ENCODE measurements around the gene ARHGDIB. TPM values are rescaled to one million over a fixed set of nuclear protein-coding genes. Genes with fewer than 3 reads are reported as not detected.

Gene ARHGDIB
- total and polyA plus RNA-seq, 2 experiments from 2014 or later = 0.89 TPM; not detected in 1

DNA sequence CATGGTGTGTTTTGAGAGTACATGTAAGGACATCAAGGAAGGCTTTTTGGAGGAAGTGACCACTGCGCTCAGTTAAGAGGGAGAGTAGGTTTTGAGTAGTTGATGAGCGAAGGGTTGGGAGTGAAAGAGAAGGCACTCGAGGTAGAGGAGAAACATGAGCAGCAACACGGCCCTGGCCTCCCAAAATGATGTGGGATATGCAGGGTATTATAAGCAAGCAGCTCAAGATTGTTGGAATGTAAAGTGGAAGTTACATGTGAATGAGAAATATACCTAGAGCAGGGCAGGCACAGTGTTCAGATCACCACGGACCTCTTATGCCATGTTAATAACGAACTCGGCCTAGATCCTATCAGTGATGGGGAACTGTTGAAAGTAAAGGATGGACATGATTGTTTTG, 2.1 kb upstream of the ARHGDIB start:
- H3K4me2 ChIP-seq = no peak overlapping the region
- no peaks in the 10 kb centered on the region for H3K9me3 Mint-ChIP-seq
- H3K4me3 Mint-ChIP-seq = no peak overlapping the region
- no peaks in the 10 kb centered on the region for H3K36me3 Mint-ChIP-seq (ENCODE audit: low read depth)
- H3K4me3 ChIP-seq = no peak overlapping the region
- H3K27me3 Mint-ChIP-seq (ENCODE audit: insufficient read depth, low read depth, poor library complexity) = no peaks in the 10 kb centered on the region
- DNase-seq (ENCODE audit: low spot score) = no peak
- no peak for ATAC-seq
- no peaks in the 10 kb centered on the region for H3K79me2 ChIP-seq (replicated peaks; ENCODE audit: insufficient read depth)
- no peaks in the 10 kb centered on the region for H3K36me3 ChIP-seq (ENCODE audit: insufficient read depth)
- H3F3A ChIP-seq (replicated peaks; ENCODE audit: low read depth) = no peaks in the 10 kb centered on the region
- no peaks in the 10 kb centered on the region for H4K20me1 ChIP-seq (replicated peaks; ENCODE audit: insufficient read depth)
- no peak overlapping the region for H3K27ac Mint-ChIP-seq
- peaks cover 10% of the 10 kb centered on the region for H3K4me1 Mint-ChIP-seq
- H3K9me2 ChIP-seq (ENCODE audit: insufficient read depth) = no peaks in the 10 kb centered on the region; the same call in 1 of the 2 replicates
- H2AFZ ChIP-seq = no peak overlapping the region
- no peak for TF ChIP-seq ZNF331 (CRISPR knock-in tag; IDR thresholded peaks at IDR 0.05; ENCODE audit: low read depth)
- TF ChIP-seq NANOG (IDR thresholded peaks at IDR 0.05; ENCODE audit: borderline replicate concordance) = no peak
- no peak for TF ChIP-seq ZNF114 (CRISPR knock-in tag; IDR thresholded peaks at IDR 0.05)
- TF ChIP-seq POLR2AphosphoS5 (IDR thresholded peaks at IDR 0.05; ENCODE audit: low read depth) = no peak
- TF ChIP-seq STAT1 (IDR thresholded peaks at IDR 0.05; ENCODE audit: unreplicated experiment) = no peak
- TF ChIP-seq, protein P1, sequence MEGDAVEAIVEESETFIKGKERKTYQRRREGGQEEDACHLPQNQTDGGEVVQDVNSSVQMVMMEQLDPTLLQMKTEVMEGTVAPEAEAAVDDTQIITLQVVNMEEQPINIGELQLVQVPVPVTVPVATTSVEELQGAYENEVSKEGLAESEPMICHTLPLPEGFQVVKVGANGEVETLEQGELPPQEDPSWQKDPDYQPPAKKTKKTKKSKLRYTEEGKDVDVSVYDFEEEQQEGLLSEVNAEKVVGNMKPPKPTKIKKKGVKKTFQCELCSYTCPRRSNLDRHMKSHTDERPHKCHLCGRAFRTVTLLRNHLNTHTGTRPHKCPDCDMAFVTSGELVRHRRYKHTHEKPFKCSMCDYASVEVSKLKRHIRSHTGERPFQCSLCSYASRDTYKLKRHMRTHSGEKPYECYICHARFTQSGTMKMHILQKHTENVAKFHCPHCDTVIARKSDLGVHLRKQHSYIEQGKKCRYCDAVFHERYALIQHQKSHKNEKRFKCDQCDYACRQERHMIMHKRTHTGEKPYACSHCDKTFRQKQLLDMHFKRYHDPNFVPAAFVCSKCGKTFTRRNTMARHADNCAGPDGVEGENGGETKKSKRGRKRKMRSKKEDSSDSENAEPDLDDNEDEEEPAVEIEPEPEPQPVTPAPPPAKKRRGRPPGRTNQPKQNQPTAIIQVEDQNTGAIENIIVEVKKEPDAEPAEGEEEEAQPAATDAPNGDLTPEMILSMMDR (conservative IDR thresholded peaks at IDR 0.05; ENCODE audit: low read depth in 2 of 2) = no peak
- TF ChIP-seq CREB1 (CRISPR knock-in tag; IDR thresholded peaks at IDR 0.05; ENCODE audit: low read depth) = no peak
- TF ChIP-seq, protein P2, sequence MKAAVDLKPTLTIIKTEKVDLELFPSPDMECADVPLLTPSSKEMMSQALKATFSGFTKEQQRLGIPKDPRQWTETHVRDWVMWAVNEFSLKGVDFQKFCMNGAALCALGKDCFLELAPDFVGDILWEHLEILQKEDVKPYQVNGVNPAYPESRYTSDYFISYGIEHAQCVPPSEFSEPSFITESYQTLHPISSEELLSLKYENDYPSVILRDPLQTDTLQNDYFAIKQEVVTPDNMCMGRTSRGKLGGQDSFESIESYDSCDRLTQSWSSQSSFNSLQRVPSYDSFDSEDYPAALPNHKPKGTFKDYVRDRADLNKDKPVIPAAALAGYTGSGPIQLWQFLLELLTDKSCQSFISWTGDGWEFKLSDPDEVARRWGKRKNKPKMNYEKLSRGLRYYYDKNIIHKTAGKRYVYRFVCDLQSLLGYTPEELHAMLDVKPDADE (IDR thresholded peaks at IDR 0.05) = no peak
- TF ChIP-seq JUNB (IDR thresholded peaks at IDR 0.05; ENCODE audit: unreplicated experiment) = no peak
- no peak for TF ChIP-seq EZH2phosphoT487 (IDR thresholded peaks at IDR 0.05; ENCODE audit: unreplicated experiment)
- TF ChIP-seq, protein P3, sequence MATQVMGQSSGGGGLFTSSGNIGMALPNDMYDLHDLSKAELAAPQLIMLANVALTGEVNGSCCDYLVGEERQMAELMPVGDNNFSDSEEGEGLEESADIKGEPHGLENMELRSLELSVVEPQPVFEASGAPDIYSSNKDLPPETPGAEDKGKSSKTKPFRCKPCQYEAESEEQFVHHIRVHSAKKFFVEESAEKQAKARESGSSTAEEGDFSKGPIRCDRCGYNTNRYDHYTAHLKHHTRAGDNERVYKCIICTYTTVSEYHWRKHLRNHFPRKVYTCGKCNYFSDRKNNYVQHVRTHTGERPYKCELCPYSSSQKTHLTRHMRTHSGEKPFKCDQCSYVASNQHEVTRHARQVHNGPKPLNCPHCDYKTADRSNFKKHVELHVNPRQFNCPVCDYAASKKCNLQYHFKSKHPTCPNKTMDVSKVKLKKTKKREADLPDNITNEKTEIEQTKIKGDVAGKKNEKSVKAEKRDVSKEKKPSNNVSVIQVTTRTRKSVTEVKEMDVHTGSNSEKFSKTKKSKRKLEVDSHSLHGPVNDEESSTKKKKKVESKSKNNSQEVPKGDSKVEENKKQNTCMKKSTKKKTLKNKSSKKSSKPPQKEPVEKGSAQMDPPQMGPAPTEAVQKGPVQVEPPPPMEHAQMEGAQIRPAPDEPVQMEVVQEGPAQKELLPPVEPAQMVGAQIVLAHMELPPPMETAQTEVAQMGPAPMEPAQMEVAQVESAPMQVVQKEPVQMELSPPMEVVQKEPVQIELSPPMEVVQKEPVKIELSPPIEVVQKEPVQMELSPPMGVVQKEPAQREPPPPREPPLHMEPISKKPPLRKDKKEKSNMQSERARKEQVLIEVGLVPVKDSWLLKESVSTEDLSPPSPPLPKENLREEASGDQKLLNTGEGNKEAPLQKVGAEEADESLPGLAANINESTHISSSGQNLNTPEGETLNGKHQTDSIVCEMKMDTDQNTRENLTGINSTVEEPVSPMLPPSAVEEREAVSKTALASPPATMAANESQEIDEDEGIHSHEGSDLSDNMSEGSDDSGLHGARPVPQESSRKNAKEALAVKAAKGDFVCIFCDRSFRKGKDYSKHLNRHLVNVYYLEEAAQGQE (IDR thresholded peaks at IDR 0.05; ENCODE audit: unreplicated experiment) = no peak
- TF ChIP-seq, protein P4, sequence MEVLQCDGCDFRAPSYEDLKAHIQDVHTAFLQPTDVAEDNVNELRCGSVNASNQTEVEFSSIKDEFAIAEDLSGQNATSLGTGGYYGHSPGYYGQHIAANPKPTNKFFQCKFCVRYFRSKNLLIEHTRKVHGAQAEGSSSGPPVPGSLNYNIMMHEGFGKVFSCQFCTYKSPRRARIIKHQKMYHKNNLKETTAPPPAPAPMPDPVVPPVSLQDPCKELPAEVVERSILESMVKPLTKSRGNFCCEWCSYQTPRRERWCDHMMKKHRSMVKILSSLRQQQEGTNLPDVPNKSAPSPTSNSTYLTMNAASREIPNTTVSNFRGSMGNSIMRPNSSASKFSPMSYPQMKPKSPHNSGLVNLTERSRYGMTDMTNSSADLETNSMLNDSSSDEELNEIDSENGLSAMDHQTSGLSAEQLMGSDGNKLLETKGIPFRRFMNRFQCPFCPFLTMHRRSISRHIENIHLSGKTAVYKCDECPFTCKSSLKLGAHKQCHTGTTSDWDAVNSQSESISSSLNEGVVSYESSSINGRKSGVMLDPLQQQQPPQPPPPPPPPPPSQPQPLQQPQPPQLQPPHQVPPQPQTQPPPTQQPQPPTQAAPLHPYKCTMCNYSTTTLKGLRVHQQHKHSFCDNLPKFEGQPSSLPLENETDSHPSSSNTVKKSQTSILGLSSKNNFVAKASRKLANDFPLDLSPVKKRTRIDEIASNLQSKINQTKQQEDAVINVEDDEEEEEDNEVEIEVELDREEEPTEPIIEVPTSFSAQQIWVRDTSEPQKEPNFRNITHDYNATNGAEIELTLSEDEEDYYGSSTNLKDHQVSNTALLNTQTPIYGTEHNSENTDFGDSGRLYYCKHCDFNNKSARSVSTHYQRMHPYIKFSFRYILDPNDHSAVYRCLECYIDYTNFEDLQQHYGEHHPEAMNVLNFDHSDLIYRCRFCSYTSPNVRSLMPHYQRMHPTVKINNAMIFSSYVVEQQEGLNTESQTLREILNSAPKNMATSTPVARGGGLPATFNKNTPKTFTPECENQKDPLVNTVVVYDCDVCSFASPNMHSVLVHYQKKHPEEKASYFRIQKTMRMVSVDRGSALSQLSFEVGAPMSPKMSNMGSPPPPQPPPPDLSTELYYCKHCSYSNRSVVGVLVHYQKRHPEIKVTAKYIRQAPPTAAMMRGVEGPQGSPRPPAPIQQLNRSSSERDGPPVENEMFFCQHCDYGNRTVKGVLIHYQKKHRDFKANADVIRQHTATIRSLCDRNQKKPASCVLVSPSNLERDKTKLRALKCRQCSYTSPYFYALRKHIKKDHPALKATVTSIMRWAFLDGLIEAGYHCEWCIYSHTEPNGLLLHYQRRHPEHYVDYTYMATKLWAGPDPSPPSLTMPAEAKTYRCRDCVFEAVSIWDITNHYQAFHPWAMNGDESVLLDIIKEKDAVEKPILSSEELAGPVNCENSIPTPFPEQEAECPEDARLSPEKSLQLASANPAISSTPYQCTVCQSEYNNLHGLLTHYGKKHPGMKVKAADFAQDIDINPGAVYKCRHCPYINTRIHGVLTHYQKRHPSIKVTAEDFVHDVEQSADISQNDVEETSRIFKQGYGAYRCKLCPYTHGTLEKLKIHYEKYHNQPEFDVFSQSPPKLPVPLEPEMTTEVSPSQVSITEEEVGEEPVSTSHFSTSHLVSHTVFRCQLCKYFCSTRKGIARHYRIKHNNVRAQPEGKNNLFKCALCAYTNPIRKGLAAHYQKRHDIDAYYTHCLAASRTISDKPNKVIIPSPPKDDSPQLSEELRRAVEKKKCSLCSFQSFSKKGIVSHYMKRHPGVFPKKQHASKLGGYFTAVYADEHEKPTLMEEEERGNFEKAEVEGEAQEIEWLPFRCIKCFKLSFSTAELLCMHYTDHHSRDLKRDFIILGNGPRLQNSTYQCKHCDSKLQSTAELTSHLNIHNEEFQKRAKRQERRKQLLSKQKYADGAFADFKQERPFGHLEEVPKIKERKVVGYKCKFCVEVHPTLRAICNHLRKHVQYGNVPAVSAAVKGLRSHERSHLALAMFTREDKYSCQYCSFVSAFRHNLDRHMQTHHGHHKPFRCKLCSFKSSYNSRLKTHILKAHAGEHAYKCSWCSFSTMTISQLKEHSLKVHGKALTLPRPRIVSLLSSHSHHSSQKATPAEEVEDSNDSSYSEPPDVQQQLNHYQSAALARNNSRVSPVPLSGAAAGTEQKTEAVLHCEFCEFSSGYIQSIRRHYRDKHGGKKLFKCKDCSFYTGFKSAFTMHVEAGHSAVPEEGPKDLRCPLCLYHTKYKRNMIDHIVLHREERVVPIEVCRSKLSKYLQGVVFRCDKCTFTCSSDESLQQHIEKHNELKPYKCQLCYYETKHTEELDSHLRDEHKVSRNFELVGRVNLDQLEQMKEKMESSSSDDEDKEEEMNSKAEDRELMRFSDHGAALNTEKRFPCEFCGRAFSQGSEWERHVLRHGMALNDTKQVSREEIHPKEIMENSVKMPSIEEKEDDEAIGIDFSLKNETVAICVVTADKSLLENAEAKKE (CRISPR knock-in tag; IDR thresholded peaks at IDR 0.05) = no peak
- no peak for TF ChIP-seq EZH2 (IDR thresholded peaks at IDR 0.05; ENCODE audit: low read depth, unreplicated experiment)
- H3K27me3 ChIP-seq (ENCODE audit: insufficient read depth) = no peaks in the 10 kb centered on the region
- H3K27ac ChIP-seq (ENCODE audit: low read depth) = no peak overlapping the region
- H3K4me1 ChIP-seq (ENCODE audit: insufficient read depth) = no peaks in the 10 kb centered on the region
